GM21737 (cell line): ENCODE measurements around the gene UGT1A9.
"Not testable (repeated sequence)": the region's sequence is repeated elsewhere in the genome, so short reads cannot be mapped to it uniquely, and the experiment has no call there.

Source experiments
- ATAC-seq: cut with Tn5 transposase; IDR thresholded peaks from one replicate; pipeline ENCODE4 v1.9.1; 2021; ENCODE audit warnings: mild to moderate bottlenecking, moderate library complexity; ENCODE audit not compliant: unreplicated experiment

The UGT1A9 gene

DNA sequence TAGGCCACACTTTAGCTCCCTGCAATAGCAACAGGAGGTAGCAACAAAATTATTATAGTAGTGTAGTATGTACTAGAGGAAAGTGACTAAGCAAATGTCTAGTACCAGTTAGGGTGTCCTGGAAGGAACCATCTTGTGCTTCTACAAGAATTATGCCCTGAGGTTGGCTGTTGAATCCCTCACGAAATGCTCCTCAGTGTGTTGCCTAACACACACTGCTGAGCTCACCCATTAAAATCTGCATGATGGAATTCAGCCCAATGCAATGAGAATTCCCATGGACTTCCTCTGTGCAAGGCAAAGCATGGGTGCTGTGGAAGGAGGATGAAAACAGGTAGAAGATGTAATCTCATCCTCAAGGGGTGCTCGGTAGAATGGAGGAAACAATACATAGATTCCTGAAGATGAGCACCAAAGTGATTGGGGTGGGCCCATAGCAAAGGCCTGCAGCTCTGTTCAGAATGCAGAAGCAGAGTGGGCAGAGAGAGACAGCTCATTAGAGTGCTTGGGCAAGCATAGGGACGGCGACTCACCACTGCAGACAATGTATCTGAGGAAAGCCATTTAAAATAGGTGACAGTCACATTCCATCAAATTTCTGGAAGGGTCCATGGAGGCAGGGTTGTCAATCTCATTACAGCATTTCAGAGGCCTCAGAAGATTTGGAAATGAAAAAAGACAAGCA, 8.8 kb downstream of the UGT1A9 start:
- ATAC-seq: no peak

DNA sequence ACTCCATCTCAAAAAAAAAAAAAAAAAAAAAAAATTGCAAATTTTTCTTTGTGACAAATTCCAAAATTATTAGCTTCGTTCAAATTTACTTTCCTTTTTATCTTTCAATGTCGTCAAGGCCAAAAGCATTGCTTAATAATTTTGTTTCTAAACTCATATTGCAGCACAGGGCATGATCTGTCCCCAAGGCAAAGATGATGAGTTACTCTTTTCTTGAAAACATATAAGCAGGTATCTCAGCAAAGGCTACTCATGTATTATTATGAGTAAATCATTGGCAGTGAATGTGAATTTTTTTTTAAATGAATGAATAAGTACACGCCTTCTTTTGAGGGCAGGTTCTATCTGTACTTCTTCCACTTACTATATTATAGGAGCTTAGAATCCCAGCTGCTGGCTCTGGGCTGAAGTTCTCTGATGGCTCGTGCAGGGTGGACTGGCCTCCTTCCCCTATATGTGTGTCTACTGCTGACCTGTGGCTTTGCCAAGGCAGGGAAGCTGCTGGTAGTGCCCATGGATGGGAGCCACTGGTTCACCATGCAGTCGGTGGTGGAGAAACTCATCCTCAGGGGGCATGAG, 9.9 kb downstream of the UGT1A9 start, which contains the start of gene UGT1A7:
Gene UGT1A7 (plus strand): TSS at position 381 of the 579 bp plus-strand sequence. CDS start 37 bp downstream, at position 418.
- ATAC-seq: no peak

DNA sequence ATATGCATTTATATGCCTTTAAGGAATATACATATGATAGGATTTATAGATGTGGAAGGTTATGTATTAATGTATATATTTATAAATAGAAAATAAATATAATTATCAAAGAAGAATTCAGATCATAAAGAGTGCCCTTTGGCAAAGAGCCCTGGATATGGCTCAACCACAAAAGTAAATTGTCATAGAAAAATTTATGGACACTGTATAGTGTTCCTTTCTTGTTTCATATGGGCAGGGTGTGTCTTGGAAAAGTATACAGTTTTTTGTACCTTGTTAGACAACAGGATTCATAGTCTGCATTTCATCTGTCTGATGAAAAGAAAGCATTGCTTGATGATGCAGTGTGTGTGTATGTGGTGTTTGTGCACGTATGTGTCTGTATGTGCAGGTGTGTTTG, 12.9 kb downstream of the UGT1A9 start:
- ATAC-seq: no peak

- no peak for ATAC-seq
These were observed 15.2 kb downstream of the UGT1A9 start for GRCh38 chr2:233686928-233687327.

DNA sequence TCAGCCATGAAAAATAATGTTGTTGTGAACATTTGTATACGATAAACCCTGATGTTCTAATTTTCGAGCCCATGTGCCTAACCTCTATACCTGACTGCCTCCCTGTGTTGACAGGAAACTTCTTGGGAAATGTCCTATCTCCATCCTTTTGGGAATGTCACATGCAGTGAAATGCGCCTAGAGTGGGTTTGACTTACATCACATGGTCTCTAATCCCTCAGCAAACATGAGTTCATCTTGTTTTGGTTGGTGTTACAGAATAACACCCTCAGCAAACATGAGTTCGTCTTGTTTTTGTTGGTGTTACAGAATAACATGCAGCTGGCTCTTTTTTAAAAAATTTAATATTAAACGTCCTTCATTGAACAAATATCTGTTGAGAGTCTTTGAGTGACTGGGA, 16.6 kb downstream of the UGT1A9 start:
- no peak for ATAC-seq

GRCh38 chr2:233689031-233689430, 17.3 kb downstream of the UGT1A9 start:
- no peak for ATAC-seq

DNA sequence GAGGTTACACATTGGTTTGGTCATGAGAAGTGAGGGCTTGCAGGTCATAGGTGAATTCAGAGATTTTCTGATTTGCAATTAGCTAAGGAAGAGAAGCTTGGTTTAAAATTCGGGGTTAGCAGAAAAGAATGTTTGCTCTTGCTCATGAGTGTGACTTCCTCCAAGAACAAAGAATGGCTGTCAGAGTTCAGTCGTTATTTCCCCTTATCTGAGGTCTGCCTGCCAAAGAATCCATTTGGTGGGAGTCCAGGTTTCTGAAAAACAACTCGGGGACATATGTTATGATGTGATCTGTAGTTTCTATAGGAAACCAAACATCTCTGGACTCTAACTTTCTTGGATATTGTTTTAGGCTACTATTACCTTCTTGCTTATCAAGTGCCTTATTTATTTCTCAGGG, 17.8 kb downstream of the UGT1A9 start:
- ATAC-seq: no peak

GRCh38 chr2:233690444-233690843, 18.7 kb downstream of the UGT1A9 start:
- ATAC-seq: no peak

GRCh38 chr2:233691443-233692433, 20.0 kb downstream of the UGT1A9 start:
- no peak for ATAC-seq

GRCh38 chr2:233692648-233693047, 20.9 kb downstream of the UGT1A9 start, which contains the start of gene UGT1A6:
Gene UGT1A6, plus strand, starts transcription at chr2:233692890. Its CDS starts 115 bp downstream, at chr2:233693005.
- no peak for ATAC-seq

DNA sequence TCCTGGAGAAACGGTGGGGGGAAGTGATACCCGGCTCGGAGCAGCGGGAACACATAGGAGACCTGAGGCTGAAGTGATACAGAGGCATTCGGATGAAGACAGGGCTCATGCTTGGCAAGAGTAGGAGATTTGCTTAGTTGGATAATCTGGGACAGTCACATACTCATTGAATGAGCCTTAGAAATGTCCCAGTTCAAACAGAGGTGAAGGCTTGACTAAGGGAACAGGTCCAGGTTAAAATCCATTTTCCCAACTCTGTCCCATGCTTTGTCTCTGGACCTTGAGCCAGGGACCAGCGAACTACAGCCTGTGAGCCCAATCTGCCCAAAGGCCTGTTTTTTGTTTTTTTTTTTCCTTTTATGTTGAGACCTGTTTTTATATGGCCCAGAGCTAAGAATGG, 22.3 kb downstream of the UGT1A9 start:
- no peak for ATAC-seq

GRCh38 chr2:233698740-233699139, 27.0 kb downstream of the UGT1A9 start:
- no peak for ATAC-seq

- ATAC-seq: no peak
These were observed 27.8 kb downstream of the UGT1A9 start for GRCh38 chr2:233699424-233700027.

- ATAC-seq: no peak
These were observed 28.4 kb downstream of the UGT1A9 start for GRCh38 chr2:233700028-233700635.

DNA sequence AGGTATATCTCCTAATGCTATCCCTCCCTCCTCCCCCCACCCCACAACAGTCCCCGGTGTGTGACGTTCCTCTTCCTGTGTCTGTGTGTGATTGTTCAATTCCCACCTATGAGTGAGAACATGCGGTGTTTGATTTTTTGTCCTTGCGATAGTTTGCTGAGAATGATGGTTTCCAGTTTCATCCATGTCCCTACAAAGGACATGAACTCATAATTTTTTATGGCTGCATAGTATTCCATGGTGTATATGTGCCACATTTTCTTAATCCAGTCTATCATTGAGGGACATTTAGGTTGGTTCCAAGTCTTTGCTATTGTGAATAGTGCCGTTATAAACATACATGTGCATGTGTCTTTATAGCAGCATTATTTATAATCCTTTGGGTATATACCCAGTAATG, 29.1 kb downstream of the UGT1A9 start:
- not testable (repeated sequence) for ATAC-seq

DNA sequence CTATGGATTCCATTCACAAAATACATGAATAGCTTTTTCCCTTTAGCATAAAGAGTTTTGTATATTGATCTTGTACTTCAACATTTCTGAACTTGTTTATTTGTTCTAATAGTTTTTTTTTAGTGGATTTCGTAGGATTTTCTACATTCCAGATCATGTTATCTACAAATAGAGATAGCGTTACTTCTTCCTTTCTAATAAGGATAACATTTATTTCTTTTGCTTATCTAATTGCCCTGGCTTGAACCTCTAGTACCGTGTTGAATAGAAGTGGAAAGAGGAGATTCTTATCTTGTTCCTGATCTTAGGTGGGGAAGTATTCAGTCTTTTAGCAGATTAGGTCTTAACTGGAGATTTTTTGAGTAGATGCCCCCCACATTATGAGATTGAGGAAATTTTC, 30.5 kb downstream of the UGT1A9 start:
- no peak for ATAC-seq

DNA sequence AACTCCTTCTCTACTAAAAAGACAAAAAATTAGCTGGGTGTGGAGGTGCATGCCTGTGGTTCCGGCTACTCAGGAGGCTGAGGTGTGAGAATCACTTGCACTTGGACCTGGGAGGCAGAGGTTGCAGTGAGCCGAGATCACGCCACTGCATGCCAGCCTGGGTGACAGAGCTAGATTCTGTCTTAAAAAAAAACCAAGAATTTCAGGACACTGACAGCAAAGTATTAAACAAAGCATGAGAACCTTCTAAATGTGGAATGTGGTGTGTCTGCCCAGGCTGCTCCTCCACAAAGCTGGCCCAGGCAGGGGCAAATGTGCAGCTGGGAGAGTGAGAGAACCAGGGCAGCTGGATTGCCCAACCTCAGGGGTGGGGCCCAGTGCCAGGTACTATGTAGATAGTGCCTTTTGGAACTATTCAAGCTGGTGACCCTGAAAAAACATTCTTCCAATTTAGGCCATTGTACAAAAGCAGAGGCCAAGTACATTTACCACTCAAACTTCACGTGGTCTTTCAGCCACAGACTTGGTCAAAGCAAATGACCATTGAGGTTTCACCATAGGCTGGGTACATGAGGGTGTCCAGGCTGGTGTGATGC, 34.3 kb downstream of the UGT1A9 start:
- no peak for ATAC-seq

GRCh38 chr2:233706720-233707119, 35.0 kb downstream of the UGT1A9 start:
- ATAC-seq: no peak

- no peak for ATAC-seq
These were observed 36.4 kb downstream of the UGT1A9 start for GRCh38 chr2:233707940-233708644.

- ATAC-seq: no peak
These were observed 37.2 kb downstream of the UGT1A9 start for GRCh38 chr2:233708942-233709341.
